SK-N-SH (cell line): ENCODE results near the gene CHPF2.

Source experiments
- EP300 ChIP-seq, 2 experiments: IDR thresholded peaks; 2 replicates each; pipeline versions ENCODE4 v1.4.0 to v1.6.1; 2012; ENCODE audit warnings: borderline replicate concordance in 1 of 2, low read depth in 1 of 2, low read length in 1 of 2
- EZH2phosphoT487 ChIP-seq: fragments of 200-600 bp; sonication (generic); IDR thresholded peaks from 2 replicates; pipeline ENCODE4 v1.6.1; 2017; ENCODE audit warnings: low read depth, mixed run types, mild to moderate bottlenecking, antibody characterized with exemption, moderate library complexity, borderline replicate concordance
- FOXM1 ChIP-seq: IDR thresholded peaks from 2 replicates; pipeline ENCODE4 v1.4.0; 2012; ENCODE audit warnings: low read depth, mild to moderate bottlenecking
- GABPA ChIP-seq: IDR thresholded peaks from 2 replicates; pipeline ENCODE4 v1.4.0; 2012; ENCODE audit warnings: low read depth, mild to moderate bottlenecking
- MEF2A ChIP-seq: IDR thresholded peaks from 2 replicates; pipeline ENCODE4 v1.4.0; 2012; ENCODE audit warnings: low read depth, borderline replicate concordance
- POLR2AphosphoS5 ChIP-seq: IDR thresholded peaks from 2 replicates; pipeline ENCODE4 v1.6.1; 2012; ENCODE audit warnings: low read depth, low read length
- RAD21 ChIP-seq: IDR thresholded peaks from 2 replicates; pipeline ENCODE4 v1.6.1; 2012; ENCODE audit warnings: mild to moderate bottlenecking, low read length
- RFX5 ChIP-seq: IDR thresholded peaks from 2 replicates; pipeline ENCODE4 v1.6.1; 2012; ENCODE audit warnings: mild to moderate bottlenecking, improper control_type of control experiment, low read length
- SMC3 ChIP-seq: IDR thresholded peaks from 2 replicates; pipeline ENCODE4 v1.6.1; 2012; ENCODE audit warnings: low read depth, low read length, improper control_type of control experiment
- TAF1 ChIP-seq: IDR thresholded peaks from 2 replicates; pipeline ENCODE4 v1.6.1; 2012; ENCODE audit warnings: low read depth, mild to moderate bottlenecking, low read length, moderate library complexity, borderline replicate concordance
- TF ChIP-seq, protein P1 (sequence below): IDR thresholded peaks from 2 replicates; pipeline ENCODE4 v1.4.0; 2012; ENCODE audit warnings: low read depth, borderline replicate concordance
- TF ChIP-seq, protein P2 (sequence below): fragments of 200-600 bp; sonication (generic); IDR thresholded peaks from 2 replicates; pipeline ENCODE4 v1.6.1; 2017; ENCODE audit warnings: antibody characterized with exemption, mild to moderate bottlenecking, moderate library complexity
- TF ChIP-seq, protein P3 (sequence below): IDR thresholded peaks from 2 replicates; pipeline ENCODE4 v1.4.0; 2012; ENCODE audit warnings: low read depth

DNA sequence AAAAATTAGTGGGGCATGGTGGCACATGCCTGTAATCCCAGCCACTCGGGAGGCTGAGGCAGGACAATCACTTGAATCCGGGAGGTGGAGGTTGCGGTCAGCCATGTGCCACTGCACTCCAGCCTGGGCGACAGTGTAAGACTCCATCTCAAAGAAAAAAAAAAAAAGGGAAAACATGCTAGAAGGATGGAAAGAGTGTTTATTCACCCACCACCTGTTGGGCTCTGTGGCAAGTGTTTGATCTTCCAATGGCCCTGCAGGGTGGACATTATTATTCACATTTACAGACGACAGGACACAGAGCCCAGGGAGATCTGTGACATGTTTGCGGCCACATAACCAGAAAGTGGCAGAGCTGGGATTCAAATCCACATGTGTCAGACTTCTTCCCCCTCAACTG is 49.4 kb downstream of the CHPF2 start:
- TF ChIP-seq, protein P1, sequence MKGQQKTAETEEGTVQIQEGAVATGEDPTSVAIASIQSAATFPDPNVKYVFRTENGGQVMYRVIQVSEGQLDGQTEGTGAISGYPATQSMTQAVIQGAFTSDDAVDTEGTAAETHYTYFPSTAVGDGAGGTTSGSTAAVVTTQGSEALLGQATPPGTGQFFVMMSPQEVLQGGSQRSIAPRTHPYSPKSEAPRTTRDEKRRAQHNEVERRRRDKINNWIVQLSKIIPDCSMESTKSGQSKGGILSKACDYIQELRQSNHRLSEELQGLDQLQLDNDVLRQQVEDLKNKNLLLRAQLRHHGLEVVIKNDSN, result no peak
- TF ChIP-seq, protein P2, sequence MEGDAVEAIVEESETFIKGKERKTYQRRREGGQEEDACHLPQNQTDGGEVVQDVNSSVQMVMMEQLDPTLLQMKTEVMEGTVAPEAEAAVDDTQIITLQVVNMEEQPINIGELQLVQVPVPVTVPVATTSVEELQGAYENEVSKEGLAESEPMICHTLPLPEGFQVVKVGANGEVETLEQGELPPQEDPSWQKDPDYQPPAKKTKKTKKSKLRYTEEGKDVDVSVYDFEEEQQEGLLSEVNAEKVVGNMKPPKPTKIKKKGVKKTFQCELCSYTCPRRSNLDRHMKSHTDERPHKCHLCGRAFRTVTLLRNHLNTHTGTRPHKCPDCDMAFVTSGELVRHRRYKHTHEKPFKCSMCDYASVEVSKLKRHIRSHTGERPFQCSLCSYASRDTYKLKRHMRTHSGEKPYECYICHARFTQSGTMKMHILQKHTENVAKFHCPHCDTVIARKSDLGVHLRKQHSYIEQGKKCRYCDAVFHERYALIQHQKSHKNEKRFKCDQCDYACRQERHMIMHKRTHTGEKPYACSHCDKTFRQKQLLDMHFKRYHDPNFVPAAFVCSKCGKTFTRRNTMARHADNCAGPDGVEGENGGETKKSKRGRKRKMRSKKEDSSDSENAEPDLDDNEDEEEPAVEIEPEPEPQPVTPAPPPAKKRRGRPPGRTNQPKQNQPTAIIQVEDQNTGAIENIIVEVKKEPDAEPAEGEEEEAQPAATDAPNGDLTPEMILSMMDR, result no peak
- TF ChIP-seq EZH2phosphoT487, result no peak
- no peak for TF ChIP-seq FOXM1
- TF ChIP-seq EP300 (IDR thresholded peaks at IDR 0.05; ENCODE audit: borderline replicate concordance in 1 of 2, low read depth in 1 of 2, low read length in 1 of 2), result no peak
- TF ChIP-seq, protein P3, sequence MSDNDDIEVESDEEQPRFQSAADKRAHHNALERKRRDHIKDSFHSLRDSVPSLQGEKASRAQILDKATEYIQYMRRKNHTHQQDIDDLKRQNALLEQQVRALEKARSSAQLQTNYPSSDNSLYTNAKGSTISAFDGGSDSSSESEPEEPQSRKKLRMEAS, result no peak
- no peak for TF ChIP-seq SMC3
- TF ChIP-seq TAF1, result no peak
- TF ChIP-seq GABPA, result no peak
- TF ChIP-seq RAD21, result no peak
- no peak for TF ChIP-seq POLR2AphosphoS5
- TF ChIP-seq MEF2A, result no peak
- no peak for TF ChIP-seq RFX5
